Right cardiac atrium (tissue), 5 donors: ENCODE results near the gene AGPAT3. TPM values are rescaled to one million over a fixed set of nuclear protein-coding genes. Genes with fewer than 3 reads are reported as not detected.
A peak's percentile ranks its signal among the peaks of the same experiment; 100 is the strongest.

Source experiments
- ATAC-seq, 2 donors: fragments of 200-7000 bp; cut with Tn5 transposase; one replicate each; pipeline versions ENCODE4 v1.8.0 to v1.9.1; 2020; ENCODE audit warnings: moderate library complexity in 2 of 2, mild to moderate bottlenecking in 1 of 2
- DNase-seq, 3 donors: peaks; one replicate each; pipeline ENCODE4 v3.0.0-alpha.2; 2020
- H3K27ac ChIP-seq: one replicate; pipeline ENCODE4 v1.5.1; 2013; ENCODE audit warnings: mild to moderate bottlenecking, low read length, control low read depth, moderate library complexity
- H3K27me3 ChIP-seq: one replicate; pipeline ENCODE4 v1.6.1; 2013; ENCODE audit not compliant: control insufficient read depth, insufficient read depth
- H3K4me1 ChIP-seq: one replicate; pipeline ENCODE4 v1.6.1; 2013; ENCODE audit warnings: low read length; ENCODE audit not compliant: control insufficient read depth, insufficient read depth
- H3K4me3 ChIP-seq: one replicate; pipeline ENCODE4 v1.5.1; 2013; ENCODE audit warnings: low read length, control low read depth
- H3K9me3 ChIP-seq: one replicate; pipeline ENCODE4 v1.6.1; 2013; ENCODE audit warnings: low read length; ENCODE audit not compliant: control insufficient read depth
- WGBS: extraction: QIAGEN DNeasy Blood & Tissue Kit; methylation state at CpG from one replicate; pipeline ENCODE4 v1.1.7; 2013; 5-methylcytosine and 5-hydroxymethylcytosine counted together
- intact Hi-C, 4 donors: fragments of 100-400 bp; cut with DNase I; formaldehyde crosslinking; loops; one replicate each; pipeline versions ENCODE4 v1.11.0 to v1.14.0; 2022 to 2023
- polyA plus RNA-seq: library from polyadenylated mRNA; stranded (reverse); fragments of 200-250 nt; gene quantifications from one replicate; pipeline ENCODE4 v1.2.3, GENCODE V29; 2013
- total RNA-seq, 4 donors: library from RNA; stranded (reverse); fragmentation: NEBNext Ultra II Directional; extraction: Animal tissue kit (Norgen Biotek cat#: 25700); gene quantifications; one replicate each; pipeline ENCODE4 v1.2.1, GENCODE V29; 2021
- donor health status: healthy with polysubstance abuse.
- donor health status: DM: no; HTN: yes; CAD: no.
- donor health status: DM: no; HTN: no; CAD: no.
- donor health status: DM: no; HTN: yes; CAD: no; lungs with severe emphysema.
- donor health status: DM: yes; HTN: yes; CAD: no.

AGPAT3 gene
- total and polyA plus RNA-seq, 5 donors, result 32.0 to 71.1 (median 58.6) TPM

DNA sequence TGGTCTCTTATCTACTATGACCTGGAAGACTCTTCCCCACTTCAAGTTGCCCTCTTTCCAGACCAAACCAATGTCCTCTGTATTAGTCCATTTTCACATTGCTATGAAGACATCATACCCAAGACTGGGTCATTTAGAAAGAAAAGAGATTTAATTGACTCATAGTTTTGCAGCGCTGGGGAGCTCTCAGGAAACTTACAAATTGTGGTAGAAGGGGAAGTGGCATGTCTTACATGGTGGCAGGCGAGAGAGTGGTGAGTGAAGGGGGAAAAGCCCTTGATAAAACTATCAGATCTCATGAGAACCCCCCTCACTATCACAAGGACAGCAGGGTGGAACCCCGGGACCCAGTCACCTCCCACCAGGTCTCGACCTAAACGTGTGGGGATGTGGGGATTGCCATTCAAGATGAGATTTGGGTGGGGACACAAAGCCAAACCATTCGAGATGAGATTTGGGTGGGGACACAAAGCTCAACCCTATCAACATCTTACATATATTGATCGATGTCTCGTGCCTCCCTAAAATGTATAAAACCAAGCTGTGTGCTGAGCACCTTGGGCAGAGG is 14.2 kb upstream of the AGPAT3 start:
- Histone ChIP-seq H3K27me3 (no peaks in the 10 kb centered on the region), H3K4me1 (no peaks in the 10 kb centered on the region), H3K4me3 (no peak overlapping the region), H3K9me3 (no peaks in the 10 kb centered on the region), H3K27ac (no peak overlapping the region)
- ATAC-seq, result no peak
- 81% methylated on average over 8 of the region's 8 CpGs for WGBS
- intact Hi-C loops, result no loop called here
- DNase-seq, result no peak

DNA sequence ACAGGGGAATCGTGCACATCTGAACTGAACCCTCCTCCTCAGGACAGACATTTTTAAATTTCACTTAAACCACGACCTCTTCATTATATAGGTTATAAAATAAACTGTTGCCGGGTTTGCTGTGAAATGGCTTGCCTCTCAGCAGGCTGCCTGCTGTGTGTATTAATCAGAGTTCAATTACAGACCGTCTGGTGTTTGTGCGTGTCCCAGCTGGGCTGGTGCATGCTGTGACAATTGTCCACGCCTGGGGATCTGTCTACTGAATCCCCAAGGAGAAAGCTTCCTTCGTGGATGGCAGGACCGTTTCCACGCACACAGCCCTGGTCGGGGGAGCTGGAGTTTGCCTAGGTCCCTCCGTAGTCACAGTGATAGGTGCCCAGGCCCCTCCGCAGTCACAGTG is 13.4 kb upstream of the AGPAT3 start:
- H3K4me1 ChIP-seq, result no peaks in the 10 kb centered on the region
- WGBS, result 84% methylated on average over 12 of the region's 12 CpGs
- H3K27me3 ChIP-seq, result no peaks in the 10 kb centered on the region
- no peak overlapping the region for H3K27ac ChIP-seq
- intact Hi-C loops, result no loop called here
- no peak for DNase-seq
- no peaks in the 10 kb centered on the region for H3K9me3 ChIP-seq
- no peak for ATAC-seq
- no peak overlapping the region for H3K4me3 ChIP-seq

DNA sequence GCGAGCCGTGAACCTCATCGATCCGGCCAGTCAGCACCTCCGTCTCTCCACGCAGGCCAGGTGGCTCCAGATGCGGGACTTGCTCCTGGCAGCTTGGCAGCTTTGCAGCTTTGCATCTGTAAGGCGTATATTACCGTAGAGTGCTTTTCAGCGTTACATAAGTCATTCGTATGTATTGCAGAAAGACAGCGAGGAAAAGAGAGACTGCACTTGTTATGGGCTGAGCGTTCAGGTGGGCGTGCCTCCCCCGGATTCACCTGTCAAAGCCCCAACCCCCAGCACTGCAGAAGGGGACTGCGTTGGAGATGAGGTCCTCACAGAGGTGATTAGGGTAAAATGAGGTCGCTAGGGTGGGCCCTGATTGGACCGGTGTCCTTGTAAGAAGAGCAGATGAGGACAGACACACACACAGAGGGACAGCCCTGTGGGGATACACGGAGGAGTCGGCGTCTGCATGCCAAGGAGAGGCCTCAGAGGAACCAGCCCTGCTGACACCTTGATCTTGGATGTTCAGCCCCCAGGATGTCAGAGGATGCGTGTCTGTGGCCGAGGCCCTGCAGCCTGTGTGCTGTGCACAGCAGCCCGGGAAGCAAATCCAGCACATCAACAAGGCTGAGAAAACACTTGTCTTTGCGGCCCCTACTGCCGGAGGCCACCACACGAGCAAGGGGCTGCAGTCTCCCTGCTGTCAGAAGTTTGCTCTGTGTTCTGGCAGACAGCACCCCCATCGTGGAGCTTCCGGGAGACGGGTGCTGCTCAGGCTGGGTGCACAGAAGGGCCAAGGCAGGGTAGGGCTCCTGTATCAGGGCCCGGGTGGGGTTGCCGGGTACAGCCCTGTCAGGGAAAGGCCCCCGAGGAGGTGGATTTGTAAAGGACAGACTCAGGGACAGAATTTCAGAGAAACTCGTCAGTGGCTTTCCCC is 10.9 kb upstream of the AGPAT3 start:
- ATAC-seq, result peak in 1 of 2 donors; percentile 10
- Histone ChIP-seq H3K4me1 (no peaks in the 10 kb centered on the region), H3K9me3 (no peaks in the 10 kb centered on the region), H3K4me3 (no peak overlapping the region), H3K27ac (no peak overlapping the region), H3K27me3 (no peaks in the 10 kb centered on the region)
- peak in 1 of 3 donors; percentile 36 for DNase-seq
- WGBS, result 87% methylated on average over 34 of the region's 34 CpGs
- intact Hi-C loops, result no loop called here

DNA sequence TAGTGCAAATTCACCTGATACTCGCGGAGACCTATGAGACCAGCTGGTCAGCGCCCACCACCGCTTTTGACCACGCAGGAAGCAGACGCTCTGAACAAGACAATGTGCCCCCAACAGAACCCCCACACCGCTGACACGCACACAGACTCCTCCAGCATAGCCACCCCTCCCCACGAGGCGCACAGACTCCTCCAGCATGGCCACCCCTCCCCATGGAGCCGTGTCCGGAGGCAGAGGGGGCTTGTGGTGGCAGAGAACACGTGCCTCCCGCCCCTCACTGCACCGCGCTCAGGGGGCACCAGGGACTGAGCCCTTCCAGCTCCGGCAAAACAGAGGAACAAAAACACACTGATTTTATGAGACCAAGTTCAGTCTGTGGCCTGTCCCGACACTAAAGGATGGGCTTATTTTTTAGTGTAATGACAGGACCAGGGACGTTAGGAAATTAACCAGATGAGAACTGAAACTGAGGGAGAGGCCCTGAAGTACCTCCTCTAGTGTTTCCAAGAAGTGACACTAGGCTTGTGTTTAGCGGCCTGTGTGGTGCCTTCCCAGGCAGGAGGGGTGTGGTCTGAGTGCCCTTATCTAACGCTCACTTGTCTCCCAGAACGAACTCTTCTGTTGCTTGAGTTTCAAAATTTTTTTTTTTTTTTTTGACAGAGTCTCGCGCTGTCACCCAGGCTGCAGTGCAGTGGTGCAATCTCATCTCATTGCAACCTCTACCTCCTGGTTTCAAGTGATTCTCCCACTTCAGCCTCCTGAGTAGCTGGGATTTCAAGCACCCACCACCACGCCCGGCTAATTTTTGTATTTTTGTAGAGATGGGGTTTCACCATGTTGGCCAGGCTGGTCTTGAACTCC is 10.0 kb upstream of the AGPAT3 start:
- H3K27me3 ChIP-seq, result no peaks in the 10 kb centered on the region
- H3K4me1 ChIP-seq, result no peaks in the 10 kb centered on the region
- no peak overlapping the region for H3K4me3 ChIP-seq
- peak; percentile 58 to 68 for ATAC-seq
- peak in 1 of 3 donors; percentile 71 for DNase-seq
- no peak overlapping the region for H3K27ac ChIP-seq
- WGBS, result 62% methylated on average over 26 of the region's 26 CpGs
- intact Hi-C loops, result no loop called here
- no peaks in the 10 kb centered on the region for H3K9me3 ChIP-seq

- WGBS, result 86% methylated on average over 10 of the region's 10 CpGs
- no peak overlapping the region for H3K27ac ChIP-seq
Observed at GRCh38 chr21:43855955-43856354, 9.1 kb upstream of the AGPAT3 start.

GRCh38 chr21:43858806-43859648 is 6.0 kb upstream of the AGPAT3 start:
- no peak overlapping the region for H3K27ac ChIP-seq
- intact Hi-C loops, result no loop called here
- H3K27me3 ChIP-seq, result no peaks in the 10 kb centered on the region
- WGBS, result 92% methylated on average over 26 of the region's 26 CpGs
- no peak overlapping the region for H3K4me3 ChIP-seq
- no peaks in the 10 kb centered on the region for H3K4me1 ChIP-seq
- H3K9me3 ChIP-seq, result no peaks in the 10 kb centered on the region
- DNase-seq (peak in 1 of 3 donors; percentile 51), ATAC-seq (peak; percentile 17 to 26)

More at GRCh38 chr21:43855955-43856354, 9.1 kb upstream of the AGPAT3 start:
- no peaks in the 10 kb centered on the region for H3K9me3 ChIP-seq
- intact Hi-C loops, result no loop called here
- no peak for ATAC-seq
- no peaks in the 10 kb centered on the region for H3K27me3 ChIP-seq
- DNase-seq, result no peak
- H3K4me1 ChIP-seq, result no peaks in the 10 kb centered on the region
- H3K4me3 ChIP-seq, result no peak overlapping the region

GRCh38 chr21:43859747-43860214 is 5.2 kb upstream of the AGPAT3 start:
- Histone ChIP-seq H3K27ac (no peak overlapping the region), H3K9me3 (no peaks in the 10 kb centered on the region), H3K27me3 (no peaks in the 10 kb centered on the region), H3K4me1 (no peaks in the 10 kb centered on the region), H3K4me3 (no peak overlapping the region)
- no peak for DNase-seq
- 75% methylated on average over 8 of the region's 8 CpGs for WGBS
- no peak for ATAC-seq
- intact Hi-C loops, result loop anchor here in 2 of 4 donors (10.0 kb wide), 2 partner anchors 65 to 75 kb away; no protein-coding TSS in a partner anchor

GRCh38 chr21:43861706-43862105 is 3.3 kb upstream of the AGPAT3 start:
- H3K4me1 ChIP-seq, result peaks cover 2% of the 10 kb centered on the region
- no peak overlapping the region for H3K4me3 ChIP-seq
- H3K27ac ChIP-seq, result no peak overlapping the region
- no peak for DNase-seq
- no peaks in the 10 kb centered on the region for H3K9me3 ChIP-seq
- ATAC-seq, result no peak
- WGBS, result 88% methylated on average over 8 of the region's 8 CpGs
- no peaks in the 10 kb centered on the region for H3K27me3 ChIP-seq
- intact Hi-C loops, result loop anchor here in 2 of 4 donors (10.0 kb wide), 2 partner anchors 63 to 73 kb away; no protein-coding TSS in a partner anchor

- ATAC-seq (peak; percentile 40 to 48), DNase-seq (peak in 2 of 3 donors; percentile 53 to 77)
- Histone ChIP-seq H3K27ac (peak overlapping the region; percentile 4), H3K4me3 (peak overlapping the region; percentile 93), H3K27me3 (no peaks in the 10 kb centered on the region), H3K4me1 (peaks cover 7% of the 10 kb centered on the region), H3K9me3 (no peaks in the 10 kb centered on the region)
- intact Hi-C loops, result loop anchor here in 2 of 4 donors (10.0 kb wide), 2 partner anchors 60 to 70 kb away; no protein-coding TSS in a partner anchor
- under 1% methylated on average over 79 of the region's 81 CpGs for WGBS
Observed at GRCh38 chr21:43864313-43864961, 586 bp upstream of the AGPAT3 start.
